SU-DHL-6 (cell line): ENCODE data around the gene RNASE12.

Experiments
- H2AFZ ChIP-seq: fragments of 200-600 bp; sonication (generic); 2 replicates; pipeline ENCODE4 v1.6.1; 2014; ENCODE audit warnings: low read depth, mild to moderate bottlenecking, moderate library complexity, mixed read lengths, antibody characterized with exemption, low read length; ENCODE audit not compliant: severe bottlenecking
- H3F3A ChIP-seq: fragments of 200-600 bp; shearing (Covaris generic); 2 replicates; pipeline ENCODE4 v1.6.0; 2016; ENCODE audit warnings: antibody characterized with exemption, mild to moderate bottlenecking; ENCODE audit not compliant: insufficient read depth
- H3K27ac ChIP-seq: fragments of 200-600 bp; sonication (generic); 2 replicates; pipeline ENCODE4 v1.5.1; 2016; ENCODE audit warnings: low read depth, mild to moderate bottlenecking, low read length, moderate library complexity, mixed read lengths
- H3K27me3 ChIP-seq: fragments of 200-600 bp; sonication (generic), shearing (Covaris generic); 2 replicates; pipeline ENCODE4 v1.6.0; 2014; ENCODE audit warnings: mild to moderate bottlenecking, low read length
- H3K36me3 ChIP-seq: fragments of 200-600 bp; sonication (generic); 2 replicates; pipeline ENCODE4 v1.6.1; 2014; ENCODE audit warnings: mild to moderate bottlenecking, low read length, mixed read lengths
- H3K4me2 ChIP-seq: fragments of 300-600, 200-600 bp; shearing (Covaris generic), sonication (generic); 2 replicates; pipeline ENCODE4 v1.6.0; 2014; ENCODE audit warnings: low read length, low read depth, mild to moderate bottlenecking; ENCODE audit not compliant: poor library complexity, severe bottlenecking
- H3K4me3 ChIP-seq: fragments of 200-600 bp; sonication (generic); 2 replicates; pipeline ENCODE4 v1.5.1; 2014; ENCODE audit warnings: antibody characterized with exemption, low read length, mild to moderate bottlenecking, mixed read lengths; ENCODE audit not compliant: insufficient read depth, poor library complexity, severe bottlenecking
- H3K79me2 ChIP-seq: fragments of 200-600 bp; sonication (generic); 2 replicates; pipeline ENCODE4 v1.6.1; 2014; ENCODE audit warnings: mild to moderate bottlenecking, low read length, moderate library complexity; ENCODE audit not compliant: insufficient read depth
- H3K9ac ChIP-seq: fragments of 200-600 bp; sonication (generic); 2 replicates; pipeline ENCODE4 v1.7.0; 2014; ENCODE audit warnings: mild to moderate bottlenecking, low read length
- H3K9me2 ChIP-seq: fragments of 200-600 bp; sonication (generic); replicated peaks from 2 replicates; pipeline ENCODE4 v1.6.1; 2014; ENCODE audit warnings: low read length; ENCODE audit not compliant: insufficient read depth
- H3K9me3 ChIP-seq: fragments of 200-600 bp; sonication (generic); 2 replicates; pipeline ENCODE4 v1.6.1; 2014; ENCODE audit warnings: low read length, mixed read lengths; ENCODE audit not compliant: insufficient read depth
- H4K20me1 ChIP-seq: fragments of 200-600 bp; sonication (generic); 2 replicates; pipeline ENCODE4 v1.6.1; 2014; ENCODE audit warnings: low read depth, mild to moderate bottlenecking, antibody characterized with exemption, low read length, moderate library complexity, mixed read lengths
- EZH2phosphoT487 ChIP-seq: fragments of 200-600 bp; sonication (generic), shearing (Covaris generic); conservative IDR thresholded peaks from 2 replicates; pipeline ENCODE4 v1.6.1; 2018; ENCODE audit warnings: mild to moderate bottlenecking, antibody characterized with exemption, low read length, moderate library complexity, mixed read lengths
- TF ChIP-seq, protein P1 (sequence below): fragments of 200-600 bp; sonication (generic); IDR thresholded peaks from one replicate; pipeline ENCODE4 v1.5.1; 2017; ENCODE audit warnings: antibody characterized with exemption, mild to moderate bottlenecking, low read length, moderate library complexity; ENCODE audit not compliant: insufficient read depth, poor library complexity, severe bottlenecking

RNASE12 gene

DNA sequence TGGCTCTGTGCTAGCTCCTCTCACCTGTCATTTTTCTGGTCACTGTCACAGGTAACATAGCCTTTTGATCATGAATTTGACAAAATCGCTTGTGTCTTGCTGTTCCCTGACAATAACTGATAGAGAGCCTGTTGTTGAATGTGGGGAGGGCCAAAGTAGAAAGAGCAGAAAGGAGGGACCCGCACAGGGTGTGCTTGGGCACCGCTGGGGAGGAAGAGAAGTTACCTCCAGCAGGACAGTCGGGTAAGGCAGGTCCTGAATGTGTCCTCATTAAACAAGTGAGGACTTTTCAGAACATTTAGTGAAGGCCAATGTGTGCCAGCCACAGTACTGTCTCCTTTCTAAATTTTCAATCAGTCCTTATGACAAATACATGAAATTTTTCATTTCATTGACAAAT lies at the start of gene RNASE12:
Gene RNASE12 (minus strand): TSS at position 142 of the 400 bp plus-strand sequence. CDS start 653 bp downstream, outside the sequence.
- Histone ChIP-seq H3K9me3 (no peaks in the 10 kb centered on the region), H3K27ac (no peak within 1 kb of the TSS), H3K9me2 (no peaks in the 10 kb centered on the region), H3K36me3 (no peaks in the 10 kb centered on the region), H3K9ac (no peak within 1 kb of the TSS), H3F3A (no peaks in the 10 kb centered on the region), H4K20me1 (no peaks in the 10 kb centered on the region), H3K4me3 (no peak within 1 kb of the TSS), H3K79me2 (no peaks in the 10 kb centered on the region), H3K27me3 (no peaks in the 10 kb centered on the region), H2AFZ (no peak within 1 kb of the TSS), H3K4me2 (no peak within 1 kb of the TSS)
- TF ChIP-seq EZH2phosphoT487, result no peak
- TF ChIP-seq, protein P1, sequence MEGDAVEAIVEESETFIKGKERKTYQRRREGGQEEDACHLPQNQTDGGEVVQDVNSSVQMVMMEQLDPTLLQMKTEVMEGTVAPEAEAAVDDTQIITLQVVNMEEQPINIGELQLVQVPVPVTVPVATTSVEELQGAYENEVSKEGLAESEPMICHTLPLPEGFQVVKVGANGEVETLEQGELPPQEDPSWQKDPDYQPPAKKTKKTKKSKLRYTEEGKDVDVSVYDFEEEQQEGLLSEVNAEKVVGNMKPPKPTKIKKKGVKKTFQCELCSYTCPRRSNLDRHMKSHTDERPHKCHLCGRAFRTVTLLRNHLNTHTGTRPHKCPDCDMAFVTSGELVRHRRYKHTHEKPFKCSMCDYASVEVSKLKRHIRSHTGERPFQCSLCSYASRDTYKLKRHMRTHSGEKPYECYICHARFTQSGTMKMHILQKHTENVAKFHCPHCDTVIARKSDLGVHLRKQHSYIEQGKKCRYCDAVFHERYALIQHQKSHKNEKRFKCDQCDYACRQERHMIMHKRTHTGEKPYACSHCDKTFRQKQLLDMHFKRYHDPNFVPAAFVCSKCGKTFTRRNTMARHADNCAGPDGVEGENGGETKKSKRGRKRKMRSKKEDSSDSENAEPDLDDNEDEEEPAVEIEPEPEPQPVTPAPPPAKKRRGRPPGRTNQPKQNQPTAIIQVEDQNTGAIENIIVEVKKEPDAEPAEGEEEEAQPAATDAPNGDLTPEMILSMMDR, result no peak

DNA sequence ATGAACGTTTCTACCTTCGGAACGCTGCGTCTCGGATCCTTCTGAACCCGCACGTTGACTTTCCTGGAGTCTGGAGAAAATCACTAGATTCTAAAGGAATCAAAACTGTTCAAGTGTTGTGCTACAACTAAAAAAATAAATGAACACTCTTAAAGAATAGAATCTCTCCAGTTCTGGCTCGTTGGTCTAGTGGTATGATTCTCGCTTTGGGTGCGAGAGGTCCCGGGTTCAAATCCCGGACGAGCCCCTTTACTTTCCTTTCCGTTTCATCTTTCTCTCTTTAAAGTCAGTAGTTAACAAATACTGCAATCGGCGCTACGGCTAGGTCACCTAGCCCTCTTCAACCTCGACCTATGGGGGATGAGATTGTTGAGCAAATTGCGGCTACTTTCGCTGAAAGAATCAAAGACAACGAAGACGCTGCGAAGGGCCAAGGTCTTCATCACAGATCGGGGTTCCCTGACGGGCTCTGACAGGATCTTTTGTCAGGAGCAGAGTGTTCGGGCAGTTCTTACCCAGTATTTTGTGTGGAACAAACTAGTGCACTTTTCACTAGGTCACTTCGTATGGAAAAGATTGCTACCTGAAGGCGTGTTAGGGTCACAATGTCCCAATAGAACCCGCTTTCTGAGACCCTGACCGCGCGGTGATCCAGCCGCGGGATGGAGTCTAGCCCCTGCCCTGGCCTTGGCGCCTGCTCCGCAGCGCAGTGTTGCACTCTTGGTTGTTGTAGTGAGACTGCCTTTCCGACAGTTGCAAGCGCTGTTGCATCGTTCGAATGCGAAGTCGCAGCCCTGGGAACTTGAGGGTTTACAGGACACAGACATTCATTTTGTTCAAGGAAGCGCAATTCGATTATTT lies 41.9 kb upstream of the RNASE12 start:
- no peak overlapping the region for H2AFZ ChIP-seq
- no peak overlapping the region for H3K9ac ChIP-seq
- H3K36me3 ChIP-seq, result no peaks in the 10 kb centered on the region
- H3K9me2 ChIP-seq, result no peaks in the 10 kb centered on the region
- no peaks in the 10 kb centered on the region for H4K20me1 ChIP-seq
- no peaks in the 10 kb centered on the region for H3F3A ChIP-seq
- H3K79me2 ChIP-seq, result no peaks in the 10 kb centered on the region
- H3K4me2 ChIP-seq, result no peak overlapping the region
- TF ChIP-seq, protein P1, result no peak
- no peak for TF ChIP-seq EZH2phosphoT487
- H3K27ac ChIP-seq, result no peak overlapping the region
- no peaks in the 10 kb centered on the region for H3K9me3 ChIP-seq
- H3K4me3 ChIP-seq, result no peak overlapping the region
- H3K27me3 ChIP-seq, result no peaks in the 10 kb centered on the region

GRCh38 chr14:20632448-20632830 lies 41.3 kb upstream of the RNASE12 start:
- no peak overlapping the region for H3K4me2 ChIP-seq
- H2AFZ ChIP-seq, result no peak overlapping the region
- no peaks in the 10 kb centered on the region for H3K9me3 ChIP-seq
- H3K27ac ChIP-seq, result no peak overlapping the region
- H3K79me2 ChIP-seq, result no peaks in the 10 kb centered on the region
- H3K9ac ChIP-seq, result no peak overlapping the region
- H3K36me3 ChIP-seq, result no peaks in the 10 kb centered on the region
- H3F3A ChIP-seq, result no peaks in the 10 kb centered on the region
- TF ChIP-seq, protein P1, result no peak
- TF ChIP-seq EZH2phosphoT487, result no peak
- no peaks in the 10 kb centered on the region for H3K9me2 ChIP-seq
- H3K4me3 ChIP-seq, result no peak overlapping the region
- H4K20me1 ChIP-seq, result no peaks in the 10 kb centered on the region
- no peaks in the 10 kb centered on the region for H3K27me3 ChIP-seq
